HG02798 (cell line): ENCODE measurements around the gene ANO3.
"Not testable (repeated sequence)": the region's sequence is repeated elsewhere in the genome, so short reads cannot be mapped to it uniquely, and the experiment has no call there.

Experiments
- ATAC-seq: cut with Tn5 transposase; IDR thresholded peaks from one replicate; pipeline ENCODE4 v1.9.1; 2021; ENCODE audit warnings: mild to moderate bottlenecking; ENCODE audit not compliant: unreplicated experiment, poor library complexity

The ANO3 gene

GRCh38 chr11:26331911-26332571 is at the start of gene ANO3:
Gene ANO3 (plus strand): TSS chr11:26332130. CDS start chr11:26332276, 146 bp downstream.
- ATAC-seq = peak; percentile 92

- no peak for ATAC-seq
Measured at GRCh38 chr11:26283852-26284408, 48.0 kb upstream of the ANO3 start.

- no peak for ATAC-seq
Measured at GRCh38 chr11:26285608-26286007, 46.3 kb upstream of the ANO3 start.

- ATAC-seq = peak; percentile 58
Measured at GRCh38 chr11:26286472-26287066, 45.4 kb upstream of the ANO3 start.

GRCh38 chr11:26287067-26287518 is 44.8 kb upstream of the ANO3 start:
- no peak for ATAC-seq

GRCh38 chr11:26297189-26297975 is 34.5 kb upstream of the ANO3 start:
- ATAC-seq = peak; percentile 80

- ATAC-seq = not testable (repeated sequence)
Measured at GRCh38 chr11:26316372-26316771, 15.6 kb upstream of the ANO3 start.

GRCh38 chr11:26319906-26320305 is 12.0 kb upstream of the ANO3 start:
- no peak for ATAC-seq

- ATAC-seq = no peak
Measured at GRCh38 chr11:26321516-26321915, 10.4 kb upstream of the ANO3 start.

GRCh38 chr11:26322335-26323067 is 9.4 kb upstream of the ANO3 start:
- ATAC-seq = no peak

GRCh38 chr11:26323837-26324236 is 8.1 kb upstream of the ANO3 start:
- ATAC-seq = no peak

GRCh38 chr11:26324270-26324669 is 7.7 kb upstream of the ANO3 start:
- ATAC-seq = no peak

GRCh38 chr11:26326793-26327400 is 5.0 kb upstream of the ANO3 start:
- ATAC-seq = no peak

- no peak for ATAC-seq
Measured at GRCh38 chr11:26329206-26329605, 2.7 kb upstream of the ANO3 start.

- ATAC-seq = no peak
Measured at GRCh38 chr11:26330262-26330661, 1.7 kb upstream of the ANO3 start.

GRCh38 chr11:26332572-26332915 is 614 bp downstream of the ANO3 start:
- no peak for ATAC-seq

GRCh38 chr11:26333906-26334305 is 2.0 kb downstream of the ANO3 start:
- no peak for ATAC-seq

- ATAC-seq = no peak
Measured at GRCh38 chr11:26335903-26336302, 4.0 kb downstream of the ANO3 start.

- no peak for ATAC-seq
Measured at GRCh38 chr11:26344647-26345046, 12.7 kb downstream of the ANO3 start.

GRCh38 chr11:26348776-26349175 is 16.8 kb downstream of the ANO3 start:
- no peak for ATAC-seq
